B cell (primary cell): ENCODE measurements around the gene SPOCK1.

Source experiments
- EZH2 ChIP-seq: IDR thresholded peaks from 2 replicates; pipeline ENCODE4 v1.6.1; 2012; ENCODE audit warnings: borderline replicate concordance, low read depth, mild to moderate bottlenecking, moderate library complexity, low read length; ENCODE audit not compliant: insufficient read depth, poor library complexity, severe bottlenecking
- TF ChIP-seq, protein P1 (sequence below): fragments of 200-600 bp; IDR thresholded peaks from one replicate; pipeline ENCODE4 v1.8.0; 2022; ENCODE audit warnings: antibody characterized with exemption, mild to moderate bottlenecking

DNA sequence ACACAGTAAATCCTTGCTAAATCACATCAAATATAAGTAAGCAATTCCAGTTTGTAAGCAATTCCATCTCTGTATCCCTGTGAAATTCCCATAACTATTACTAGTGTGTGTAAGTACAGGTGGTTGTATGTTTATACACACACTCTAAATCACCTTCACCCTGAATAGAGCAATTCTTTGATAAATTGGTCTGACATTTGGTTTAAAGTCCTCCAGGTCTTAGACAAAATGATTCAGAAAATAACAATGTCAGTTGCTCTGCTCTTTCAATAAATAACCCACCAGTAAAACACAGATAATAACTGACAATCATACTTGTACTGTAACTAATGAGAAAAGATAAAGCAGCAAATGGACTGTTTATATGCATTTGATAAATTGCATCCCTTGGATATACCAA, 226.3 kb downstream of the SPOCK1 start:
- TF ChIP-seq, protein P1, sequence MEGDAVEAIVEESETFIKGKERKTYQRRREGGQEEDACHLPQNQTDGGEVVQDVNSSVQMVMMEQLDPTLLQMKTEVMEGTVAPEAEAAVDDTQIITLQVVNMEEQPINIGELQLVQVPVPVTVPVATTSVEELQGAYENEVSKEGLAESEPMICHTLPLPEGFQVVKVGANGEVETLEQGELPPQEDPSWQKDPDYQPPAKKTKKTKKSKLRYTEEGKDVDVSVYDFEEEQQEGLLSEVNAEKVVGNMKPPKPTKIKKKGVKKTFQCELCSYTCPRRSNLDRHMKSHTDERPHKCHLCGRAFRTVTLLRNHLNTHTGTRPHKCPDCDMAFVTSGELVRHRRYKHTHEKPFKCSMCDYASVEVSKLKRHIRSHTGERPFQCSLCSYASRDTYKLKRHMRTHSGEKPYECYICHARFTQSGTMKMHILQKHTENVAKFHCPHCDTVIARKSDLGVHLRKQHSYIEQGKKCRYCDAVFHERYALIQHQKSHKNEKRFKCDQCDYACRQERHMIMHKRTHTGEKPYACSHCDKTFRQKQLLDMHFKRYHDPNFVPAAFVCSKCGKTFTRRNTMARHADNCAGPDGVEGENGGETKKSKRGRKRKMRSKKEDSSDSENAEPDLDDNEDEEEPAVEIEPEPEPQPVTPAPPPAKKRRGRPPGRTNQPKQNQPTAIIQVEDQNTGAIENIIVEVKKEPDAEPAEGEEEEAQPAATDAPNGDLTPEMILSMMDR = no peak
- TF ChIP-seq EZH2 = no peak
